ENCODE results near the gene CLEC2B.

GRCh38 chr12:9881988-9882387 lies 12.8 kb upstream of the CLEC2B start:
- no peak for TF ChIP-seq CTCF (conservative IDR thresholded peaks at IDR 0.05)
- no peak for TF ChIP-seq ZFX (IDR thresholded peaks at IDR 0.05)

Measured in C4-2B (cell line).